Body of pancreas (tissue), 4 donors: ENCODE measurements around the gene TMEM270. TPM values are rescaled to one million over a fixed set of nuclear protein-coding genes. Genes with fewer than 3 reads are reported as not detected.
A peak's percentile ranks its signal among the peaks of the same experiment; 100 is the strongest.

Source experiments
- ATAC-seq: fragments of 150-250 bp; one replicate; pipeline ENCODE4 v1.9.1; 2016
- DNase-seq, 4 donors: peaks; one replicate each; pipeline ENCODE4 v3.0.0-alpha.2; 2019
- H3K27ac ChIP-seq, 4 donors: fragments of 200-600 bp; sonication (generic); 1 replicate in 3 of 4; 2 replicates in 1 of 4; pipeline versions ENCODE4 v1.5.1 to v1.6.1; 2016 to 2019; ENCODE audit warnings: mild to moderate bottlenecking in 1 of 4, mixed read lengths in 1 of 4, moderate library complexity in 1 of 4
- H3K27me3 ChIP-seq, 2 donors: fragments of 200-600 bp; sonication (generic); one replicate each; pipeline ENCODE4 v1.6.0; 2016; ENCODE audit warnings: mild to moderate bottlenecking in 1 of 2
- H3K36me3 ChIP-seq, 2 donors: fragments of 200-600 bp; sonication (generic); replicated peaks in 1 of 2; 2 replicates each; pipeline ENCODE4 v1.5.1; 2016; ENCODE audit warnings: low read depth in 2 of 2; ENCODE audit not compliant: insufficient read depth in 1 of 2
- H3K4me1 ChIP-seq: fragments of 200-600 bp; sonication (generic); one replicate; pipeline ENCODE4 v1.6.0; 2016
- H3K4me3 ChIP-seq, 2 donors: fragments of 200-600 bp; sonication (generic); 1 replicate in 1 of 2; 2 replicates in 1 of 2; pipeline ENCODE4 v1.5.1; 2016 to 2019
- H3K9me3 ChIP-seq, 3 donors: fragments of 200-600 bp; sonication (generic); 1 replicate in 2 of 3; 2 replicates in 1 of 3; pipeline ENCODE4 v1.5.1; 2016
- POLR2A ChIP-seq, 3 donors: fragments of 450-650 bp; IDR thresholded peaks; one replicate each; pipeline ENCODE4 v1.6.1; 2016; ENCODE audit warnings: antibody characterized with exemption in 3 of 3, mild to moderate bottlenecking in 2 of 3
- WGBS, 2 donors: methylation state at CpG; one replicate each; pipeline ENCODE4 v1.1.5; 2017; 5-methylcytosine and 5-hydroxymethylcytosine counted together
- intact Hi-C: fragments of 100-400 bp; cut with DNase I; formaldehyde crosslinking; loops from one replicate; pipeline ENCODE4 v1.15.1; 2023
- total RNA-seq, 2 donors: library from RNA; depleted of rRNA; stranded (reverse); fragments of >200 nt; gene quantifications; one replicate each; pipeline ENCODE4 v1.1.0, GENCODE V29; 2016
- TF ChIP-seq, protein P1 (sequence below), 7 experiments: fragments of 450-650 bp in 4 of 7; fragments of 200-600 bp in 3 of 7; sonication (generic) in 3 of 7; IDR thresholded peaks; one replicate each; pipeline ENCODE4 v1.5.1; 2016 to 2019; ENCODE audit warnings: antibody characterized with exemption in 7 of 7

TMEM270 gene
- total RNA-seq, 2 donors from 2014 or later: not detected

DNA sequence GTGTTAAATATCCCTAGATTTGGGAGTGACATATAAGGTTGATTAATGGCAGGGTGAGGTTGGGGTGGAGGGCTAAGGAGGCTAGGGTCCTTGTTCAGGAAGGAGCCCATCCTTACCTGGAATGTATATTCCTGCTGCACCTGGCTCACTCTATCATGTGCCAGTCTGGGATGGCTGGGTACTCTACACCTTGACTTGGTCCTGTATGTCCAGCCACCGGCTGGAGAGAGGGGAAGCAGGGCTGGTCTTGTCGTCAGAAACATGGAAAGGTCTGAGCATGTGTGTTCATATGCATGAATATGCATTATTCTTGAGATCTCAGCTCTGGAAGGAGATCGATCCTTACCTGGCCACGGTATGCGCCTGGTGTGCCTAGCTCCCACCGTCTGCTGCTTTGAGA lies 33.2 kb downstream of the TMEM270 start:
- DNase-seq (no peak), ATAC-seq (no peak)
- Histone ChIP-seq H3K4me3 (no peak overlapping the region), H3K36me3 (no peaks in the 10 kb centered on the region), H3K9me3 (peaks cover 0 to 8% (median 0%) of the 10 kb centered on the region in 3 donors), H3K27ac (no peak overlapping the region), H3K4me1 (peaks cover 15% of the 10 kb centered on the region), H3K27me3 (no peaks in the 10 kb centered on the region)
- intact Hi-C loops: no loop called here
- TF ChIP-seq POLR2A (IDR thresholded peaks at IDR 0.05): no peak
- TF ChIP-seq, protein P1, sequence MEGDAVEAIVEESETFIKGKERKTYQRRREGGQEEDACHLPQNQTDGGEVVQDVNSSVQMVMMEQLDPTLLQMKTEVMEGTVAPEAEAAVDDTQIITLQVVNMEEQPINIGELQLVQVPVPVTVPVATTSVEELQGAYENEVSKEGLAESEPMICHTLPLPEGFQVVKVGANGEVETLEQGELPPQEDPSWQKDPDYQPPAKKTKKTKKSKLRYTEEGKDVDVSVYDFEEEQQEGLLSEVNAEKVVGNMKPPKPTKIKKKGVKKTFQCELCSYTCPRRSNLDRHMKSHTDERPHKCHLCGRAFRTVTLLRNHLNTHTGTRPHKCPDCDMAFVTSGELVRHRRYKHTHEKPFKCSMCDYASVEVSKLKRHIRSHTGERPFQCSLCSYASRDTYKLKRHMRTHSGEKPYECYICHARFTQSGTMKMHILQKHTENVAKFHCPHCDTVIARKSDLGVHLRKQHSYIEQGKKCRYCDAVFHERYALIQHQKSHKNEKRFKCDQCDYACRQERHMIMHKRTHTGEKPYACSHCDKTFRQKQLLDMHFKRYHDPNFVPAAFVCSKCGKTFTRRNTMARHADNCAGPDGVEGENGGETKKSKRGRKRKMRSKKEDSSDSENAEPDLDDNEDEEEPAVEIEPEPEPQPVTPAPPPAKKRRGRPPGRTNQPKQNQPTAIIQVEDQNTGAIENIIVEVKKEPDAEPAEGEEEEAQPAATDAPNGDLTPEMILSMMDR (IDR thresholded peaks at IDR 0.05): no peak
- WGBS, 2 donors: 90 to 94% methylated on average over 3 to 6 of the region's 6 CpGs

DNA sequence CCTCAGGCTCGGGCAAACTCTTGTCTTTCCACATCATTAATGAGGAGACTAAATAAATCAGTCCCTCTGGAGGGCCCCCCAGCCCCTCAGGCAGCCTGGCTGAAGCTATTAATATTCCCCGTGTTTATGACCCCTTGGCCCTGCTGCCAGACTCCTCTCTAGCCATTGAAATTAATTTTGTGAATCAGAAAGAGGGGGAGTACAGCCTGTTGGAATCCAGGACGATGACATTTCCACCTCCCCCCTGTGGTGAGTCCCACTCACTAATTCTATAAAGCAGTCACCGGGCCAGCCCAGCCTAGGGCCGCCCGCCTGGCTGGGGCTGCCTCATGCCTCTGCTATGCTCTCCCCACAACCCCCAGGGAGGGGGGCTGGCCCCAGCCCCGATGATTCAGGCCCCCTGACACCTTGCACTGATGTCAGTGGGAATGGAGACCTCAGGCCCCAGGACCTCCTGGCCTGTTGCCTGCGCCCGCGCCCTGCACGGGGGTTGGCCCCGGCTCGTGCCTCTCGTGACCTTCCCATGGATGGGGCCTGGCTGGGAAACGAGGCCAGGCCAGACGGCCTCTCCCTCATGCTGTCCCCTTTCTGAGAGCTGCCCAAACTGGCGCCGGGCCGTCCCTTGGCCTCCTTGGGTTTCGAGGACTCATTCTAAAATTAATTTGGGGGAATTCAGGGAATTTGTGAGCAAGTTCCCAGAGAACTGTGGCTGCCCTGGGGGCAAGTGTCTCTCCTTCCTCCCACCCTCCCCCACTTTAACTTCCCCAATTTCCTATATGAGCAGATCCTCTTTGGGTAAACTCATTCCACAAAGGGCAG lies 34.0 kb downstream of the TMEM270 start:
- DNase-seq: peak in 3 of 4 donors; percentile 44 to 57 (median 54)
- Histone ChIP-seq H3K36me3 (no peaks in the 10 kb centered on the region), H3K4me3 (no peak overlapping the region), H3K27ac (no peak overlapping the region), H3K9me3 (peaks cover 0 to 8% (median 0%) of the 10 kb centered on the region in 3 donors), H3K4me1 (peaks cover 15% of the 10 kb centered on the region), H3K27me3 (no peaks in the 10 kb centered on the region)
- intact Hi-C loops: no loop called here
- TF ChIP-seq, protein P1 (IDR thresholded peaks at IDR 0.05): no peak
- no peak for TF ChIP-seq POLR2A (IDR thresholded peaks at IDR 0.05)
- peak; percentile 50 for ATAC-seq
- WGBS, 2 donors: 81 to 91% methylated on average over 9 to 20 of the region's 20 CpGs

DNA sequence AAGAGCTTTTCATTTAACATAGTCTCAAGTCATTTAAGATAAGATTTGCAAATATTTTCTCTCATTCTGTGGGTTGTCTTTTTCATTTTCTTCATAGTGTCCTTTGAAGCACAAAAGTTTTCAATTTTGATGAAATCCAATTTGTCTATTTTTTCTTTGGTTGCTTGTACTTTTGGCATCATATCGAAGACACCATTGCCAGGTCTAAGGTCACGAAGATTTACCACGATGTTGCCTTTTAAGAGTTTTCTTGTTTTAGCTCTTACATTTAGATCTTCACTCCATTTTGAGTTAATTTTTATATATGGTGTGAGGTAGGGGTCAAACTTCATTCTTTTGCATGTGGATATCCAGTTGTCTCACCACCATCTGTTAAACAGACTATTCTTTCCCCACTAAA lies 34.7 kb downstream of the TMEM270 start:
- H3K4me1 ChIP-seq: peaks cover 15% of the 10 kb centered on the region
- intact Hi-C loops: no loop called here
- TF ChIP-seq, protein P1 (IDR thresholded peaks at IDR 0.05): no peak
- no peak overlapping the region for H3K4me3 ChIP-seq
- H3K27me3 ChIP-seq: no peaks in the 10 kb centered on the region
- DNase-seq: no peak
- ATAC-seq: no peak
- H3K27ac ChIP-seq: no peak overlapping the region
- peaks cover 0 to 8% (median 0%) of the 10 kb centered on the region in 3 donors for H3K9me3 ChIP-seq
- H3K36me3 ChIP-seq: no peaks in the 10 kb centered on the region
- 83 to 86% methylated on average over 3 of the region's 3 CpGs for WGBS, 2 donors

DNA sequence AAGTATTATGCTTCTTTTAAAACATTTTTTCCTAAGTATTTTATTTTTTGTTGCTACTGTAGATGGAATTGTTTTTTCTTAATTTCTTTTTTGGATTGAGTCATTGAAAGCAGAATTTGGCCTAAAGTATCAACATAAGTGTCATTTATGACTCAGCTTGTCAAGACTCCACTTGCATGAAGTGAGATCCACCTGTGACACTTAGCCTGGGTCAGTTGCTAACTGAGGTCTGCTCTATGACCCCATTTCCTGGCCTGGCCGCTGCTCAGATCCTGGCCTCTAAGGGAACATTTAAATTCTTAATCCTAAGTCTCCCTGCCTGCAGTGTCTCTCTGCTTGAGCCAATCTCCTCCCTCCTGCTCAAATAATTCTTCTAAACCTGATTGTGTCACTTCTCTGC lies 35.5 kb downstream of the TMEM270 start:
- intact Hi-C loops: no loop called here
- Histone ChIP-seq H3K4me1 (peaks cover 15% of the 10 kb centered on the region), H3K4me3 (no peak overlapping the region), H3K27me3 (no peaks in the 10 kb centered on the region), H3K9me3 (peaks cover 0 to 8% (median 0%) of the 10 kb centered on the region in 3 donors), H3K27ac (no peak overlapping the region), H3K36me3 (no peaks in the 10 kb centered on the region)
- TF ChIP-seq, protein P1 (IDR thresholded peaks at IDR 0.05): no peak
- no peak for TF ChIP-seq POLR2A (IDR thresholded peaks at IDR 0.05)
- DNase-seq (no peak), ATAC-seq (no peak)
- 76 to 100% methylated on average over 1 of the region's 1 CpG for WGBS, 2 donors

DNA sequence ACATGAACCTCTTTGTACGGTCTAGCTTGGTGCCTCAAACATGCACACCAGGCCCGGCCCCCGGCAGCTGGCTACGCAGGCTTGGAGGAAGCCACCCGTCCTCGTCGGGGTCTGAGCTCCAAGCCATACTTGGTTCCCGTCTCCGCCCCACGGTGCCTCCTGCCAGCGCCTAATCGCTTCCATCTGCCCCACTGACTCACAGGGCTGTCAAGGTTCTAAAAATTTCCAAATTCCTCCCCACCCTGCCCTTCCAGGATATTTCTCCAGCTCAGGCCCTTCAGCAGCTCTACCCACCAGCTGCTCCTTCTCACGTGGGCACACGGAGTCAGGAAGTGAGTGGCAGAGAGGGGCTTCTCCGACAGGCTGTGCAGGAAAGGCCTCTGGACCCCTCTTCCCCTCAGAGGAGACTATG lies 38.8 kb downstream of the TMEM270 start:
- ATAC-seq (peak; percentile 23), DNase-seq (peak in 2 of 4 donors; percentile 20 to 27)
- 67 to 86% methylated on average over 15 of the region's 15 CpGs for WGBS, 2 donors
- no peaks in the 10 kb centered on the region for H3K4me1 ChIP-seq
- H3K9me3 ChIP-seq: peaks cover 0 to 8% (median 0%) of the 10 kb centered on the region in 3 donors
- no peak overlapping the region for H3K4me3 ChIP-seq
- no peaks in the 10 kb centered on the region for H3K27me3 ChIP-seq
- intact Hi-C loops: no loop called here
- H3K36me3 ChIP-seq: no peaks in the 10 kb centered on the region
- TF ChIP-seq POLR2A (IDR thresholded peaks at IDR 0.05): no peak
- TF ChIP-seq, protein P1 (IDR thresholded peaks at IDR 0.05): no peak
- H3K27ac ChIP-seq: no peak overlapping the region
